Progenitor cell of endocrine pancreas (in vitro differentiated cells): Measurements from ENCODE around the gene MTO1. TPM values are rescaled to one million over a fixed set of nuclear protein-coding genes. Genes with fewer than 3 reads are reported as not detected.
"Not testable (repeated sequence)": the region's sequence is repeated elsewhere in the genome, so short reads cannot be mapped to it uniquely, and the experiment has no call there.

Experiments used
- DNase-seq: peaks from one replicate; pipeline ENCODE4 v3.0.0; 2021; ENCODE audit warnings: low spot score; ENCODE audit not compliant: unreplicated experiment
- H3K27ac Mint-ChIP-seq: 2 replicates; pipeline ENCODE4 v1.8.0; 2021; ENCODE audit warnings: mild to moderate bottlenecking, moderate library complexity, mixed read lengths
- H3K27me3 Mint-ChIP-seq: 2 replicates; pipeline ENCODE4 v1.8.0; 2021; ENCODE audit warnings: mixed read lengths
- H3K36me3 Mint-ChIP-seq: 2 replicates; pipeline ENCODE4 v1.8.0; 2022; ENCODE audit warnings: mixed read lengths; ENCODE audit not compliant: insufficient read depth
- H3K4me1 Mint-ChIP-seq: 2 replicates; pipeline ENCODE4 v1.8.0; 2021; ENCODE audit warnings: low read depth, mixed read lengths
- H3K4me3 Mint-ChIP-seq: 2 replicates; pipeline ENCODE4 v1.8.0; 2021; ENCODE audit warnings: low read depth, mild to moderate bottlenecking, moderate library complexity, mixed read lengths
- H3K9me3 Mint-ChIP-seq: 2 replicates; pipeline ENCODE4 v1.8.0; 2021; ENCODE audit warnings: low read depth, mixed read lengths
- total RNA-seq: library from RNA; stranded (reverse); gene quantifications from 2 replicates; pipeline ENCODE4 v1.2.1, GENCODE V29; 2021
- TF ChIP-seq, protein P1 (sequence below): fragments of 200-600 bp; sonication (generic); IDR thresholded peaks from one replicate; pipeline ENCODE4 v1.5.0; 2021; ENCODE audit warnings: antibody characterized with exemption, mild to moderate bottlenecking; ENCODE audit not compliant: unreplicated experiment

The MTO1 gene
- total RNA-seq, 1 donor from 2014 or later = 27.5 TPM

DNA sequence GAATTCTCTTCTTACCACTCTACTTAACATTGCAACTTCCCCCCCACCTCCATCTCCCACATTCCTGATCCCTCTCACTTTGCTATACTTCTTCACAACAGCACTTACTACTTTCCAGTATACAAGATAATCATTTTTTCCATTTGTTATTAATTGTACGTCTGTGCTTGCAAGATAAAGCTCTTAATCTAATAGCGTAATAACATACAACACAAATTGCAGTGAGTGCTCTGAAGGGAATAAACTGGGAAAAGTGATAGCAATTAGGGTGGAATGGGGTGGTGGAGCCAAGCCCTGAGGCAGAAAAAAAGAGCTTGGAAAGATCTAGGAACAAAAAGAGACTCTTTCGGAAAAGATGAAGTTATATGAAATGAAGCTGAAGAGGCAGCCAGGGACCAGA lies 18.0 kb upstream of the MTO1 start:
- no peak overlapping the region for H3K27ac Mint-ChIP-seq
- no peak overlapping the region for H3K4me3 Mint-ChIP-seq
- no peaks in the 10 kb centered on the region for H3K4me1 Mint-ChIP-seq
- H3K27me3 Mint-ChIP-seq = no peaks in the 10 kb centered on the region
- no peaks in the 10 kb centered on the region for H3K9me3 Mint-ChIP-seq
- DNase-seq = no peak
- TF ChIP-seq, protein P1, sequence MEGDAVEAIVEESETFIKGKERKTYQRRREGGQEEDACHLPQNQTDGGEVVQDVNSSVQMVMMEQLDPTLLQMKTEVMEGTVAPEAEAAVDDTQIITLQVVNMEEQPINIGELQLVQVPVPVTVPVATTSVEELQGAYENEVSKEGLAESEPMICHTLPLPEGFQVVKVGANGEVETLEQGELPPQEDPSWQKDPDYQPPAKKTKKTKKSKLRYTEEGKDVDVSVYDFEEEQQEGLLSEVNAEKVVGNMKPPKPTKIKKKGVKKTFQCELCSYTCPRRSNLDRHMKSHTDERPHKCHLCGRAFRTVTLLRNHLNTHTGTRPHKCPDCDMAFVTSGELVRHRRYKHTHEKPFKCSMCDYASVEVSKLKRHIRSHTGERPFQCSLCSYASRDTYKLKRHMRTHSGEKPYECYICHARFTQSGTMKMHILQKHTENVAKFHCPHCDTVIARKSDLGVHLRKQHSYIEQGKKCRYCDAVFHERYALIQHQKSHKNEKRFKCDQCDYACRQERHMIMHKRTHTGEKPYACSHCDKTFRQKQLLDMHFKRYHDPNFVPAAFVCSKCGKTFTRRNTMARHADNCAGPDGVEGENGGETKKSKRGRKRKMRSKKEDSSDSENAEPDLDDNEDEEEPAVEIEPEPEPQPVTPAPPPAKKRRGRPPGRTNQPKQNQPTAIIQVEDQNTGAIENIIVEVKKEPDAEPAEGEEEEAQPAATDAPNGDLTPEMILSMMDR = no peak
- no peaks in the 10 kb centered on the region for H3K36me3 Mint-ChIP-seq

DNA sequence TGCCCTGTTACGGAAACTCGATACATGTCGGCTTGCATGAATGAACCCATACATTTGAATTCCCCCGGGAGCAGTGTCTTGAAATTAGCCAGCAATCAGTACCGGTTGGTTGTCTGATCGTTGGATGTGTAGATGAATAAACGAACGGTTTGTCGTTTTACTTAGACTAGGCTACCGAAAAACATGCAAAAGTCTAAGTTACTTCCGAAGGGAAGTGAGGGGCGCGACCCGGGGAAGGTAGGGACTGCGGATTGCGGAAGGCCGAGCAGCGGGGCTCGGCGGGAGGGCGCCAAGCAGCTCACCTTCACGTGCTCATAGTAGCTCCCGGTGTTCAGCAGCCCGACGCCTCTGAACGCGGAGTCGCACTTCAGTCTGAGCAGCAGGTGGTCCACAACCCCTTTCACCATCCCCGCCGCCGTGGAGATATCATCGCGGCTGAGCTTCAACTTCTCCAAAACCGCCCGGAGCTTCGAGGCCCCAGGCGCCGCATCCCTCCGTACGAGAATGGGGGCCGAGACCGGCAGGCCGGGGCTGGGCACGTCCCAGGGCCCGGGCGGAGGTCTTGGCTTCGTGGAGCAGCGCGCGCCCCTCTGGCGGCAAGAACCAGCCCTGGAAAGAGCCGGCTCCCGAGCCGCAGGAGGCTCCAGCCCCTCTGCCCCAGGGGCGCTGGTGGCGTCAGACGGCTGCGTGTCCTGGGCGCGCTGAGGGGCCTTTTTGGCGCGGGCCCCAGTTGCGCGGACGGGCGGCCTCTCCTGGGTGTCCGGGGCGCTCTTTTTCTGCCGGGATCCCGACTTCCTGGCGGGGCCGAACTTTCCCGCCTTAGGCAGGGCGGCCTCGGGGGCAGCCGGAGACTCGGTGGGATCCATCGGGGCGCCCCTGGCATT lies 10.1 kb upstream of the MTO1 start:
- Mint-ChIP-seq H3K4me3 (peak overlapping the region; percentile 33), H3K9me3 (no peaks in the 10 kb centered on the region), H3K36me3 (no peaks in the 10 kb centered on the region), H3K4me1 (no peaks in the 10 kb centered on the region), H3K27ac (no peak overlapping the region), H3K27me3 (peaks cover 15% of the 10 kb centered on the region)
- peak; percentile 14 for DNase-seq
- TF ChIP-seq, protein P1 = no peak

DNA sequence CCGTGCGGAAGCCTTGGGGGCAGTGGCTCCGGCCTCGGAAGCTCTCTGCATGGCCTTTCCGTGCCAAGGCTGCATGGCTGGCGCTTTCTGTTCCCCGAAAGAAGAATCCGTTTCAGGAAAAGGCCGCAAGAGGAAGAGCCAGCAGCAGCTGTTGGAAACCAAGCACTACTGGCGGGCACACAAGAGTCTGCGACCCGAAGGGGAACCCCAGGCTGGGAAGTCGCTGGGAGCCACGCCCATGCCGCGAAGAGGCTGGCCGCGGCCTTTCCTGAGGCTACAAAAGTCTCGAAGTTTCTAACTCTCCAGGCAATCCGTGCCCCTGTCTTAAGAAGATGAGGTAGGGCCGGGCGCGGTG lies 9.5 kb upstream of the MTO1 start, which contains the start of gene CGAS:
TSS of gene CGAS (minus strand) at position 191 of the 355 bp plus-strand sequence. CDS start at position 75, 116 bp downstream.
- Mint-ChIP-seq H3K27me3 (peaks cover 15% of the 10 kb centered on the region), H3K27ac (no peak within 1 kb of the TSS), H3K4me3 (peak within 1 kb of the TSS; percentile 33), H3K4me1 (no peaks in the 10 kb centered on the region), H3K36me3 (no peaks in the 10 kb centered on the region), H3K9me3 (no peaks in the 10 kb centered on the region)
- TF ChIP-seq, protein P1 = no peak
- no peak for DNase-seq

DNA sequence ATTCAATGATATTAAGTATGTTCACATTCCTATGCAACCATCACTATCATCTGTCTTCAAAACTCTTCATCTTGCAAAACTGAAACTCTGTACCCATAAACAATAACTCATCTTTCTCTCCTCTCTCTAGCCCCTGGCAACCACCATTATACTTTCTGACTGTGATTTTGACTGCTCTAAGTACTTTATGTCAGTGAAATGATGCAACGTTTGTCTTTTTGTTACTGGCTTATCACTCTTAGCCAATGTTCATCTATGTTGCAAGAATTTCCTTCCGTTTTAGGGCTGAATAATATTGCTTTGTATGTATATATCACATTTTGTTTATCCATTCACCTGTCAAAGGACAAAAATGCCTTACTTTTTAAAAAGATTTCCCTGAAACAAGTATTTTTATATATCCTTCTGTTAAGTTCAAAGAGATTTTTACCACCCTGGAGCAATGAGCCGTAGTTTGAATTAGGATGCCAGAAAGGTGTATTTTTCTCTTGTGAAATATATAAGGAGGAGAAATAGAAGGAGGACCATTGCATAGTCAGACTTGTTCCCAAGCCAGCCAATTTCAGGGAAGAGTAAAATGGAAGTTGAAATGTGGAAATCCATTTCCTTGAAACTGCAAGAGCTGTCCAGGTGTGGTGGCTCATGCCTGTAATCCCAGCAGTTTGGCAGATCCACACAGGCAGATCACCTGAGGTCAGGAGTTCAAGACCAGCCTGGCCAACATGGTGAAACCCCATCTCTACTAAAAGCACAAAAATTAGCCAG lies 5.5 kb upstream of the MTO1 start:
- H3K4me3 Mint-ChIP-seq = no peak overlapping the region
- H3K27ac Mint-ChIP-seq = no peak overlapping the region
- TF ChIP-seq, protein P1 = no peak
- no peaks in the 10 kb centered on the region for H3K4me1 Mint-ChIP-seq
- DNase-seq = no peak
- H3K27me3 Mint-ChIP-seq = peaks cover 5% of the 10 kb centered on the region
- H3K36me3 Mint-ChIP-seq = no peaks in the 10 kb centered on the region
- H3K9me3 Mint-ChIP-seq = no peaks in the 10 kb centered on the region

DNA sequence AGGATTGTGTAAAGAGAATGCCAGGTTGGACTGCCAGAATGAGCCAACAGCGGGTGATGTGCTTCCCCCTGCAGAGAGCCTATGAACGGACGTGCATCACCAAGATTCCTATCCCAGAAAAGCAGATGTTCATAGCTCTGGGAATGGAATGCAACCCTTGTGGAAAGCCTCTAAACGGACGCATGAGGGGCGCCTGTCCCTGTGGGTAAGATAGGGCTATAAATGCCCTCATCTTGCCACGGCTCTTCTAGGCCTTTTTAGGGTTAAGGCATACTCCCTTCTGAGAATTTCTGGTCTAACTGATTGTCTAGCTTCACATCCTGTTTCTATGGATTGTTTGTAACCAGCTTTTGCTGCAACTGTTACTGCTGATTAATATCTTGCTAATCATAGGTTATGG lies 2.1 kb upstream of the MTO1 start:
- DNase-seq, H3K36me3 Mint-ChIP-seq, H3K4me3 Mint-ChIP-seq, H3K9me3 Mint-ChIP-seq, H3K27ac Mint-ChIP-seq, H3K4me1 Mint-ChIP-seq, H3K27me3 Mint-ChIP-seq: not testable (repeated sequence)
